Loucy (cell line): ENCODE results near the gene GPATCH2L.

Experiments used
- H2AFZ ChIP-seq: fragments of 200-600 bp; sonication (generic); 2 replicates; pipeline ENCODE4 v1.6.0; 2016; ENCODE audit warnings: antibody characterized with exemption, mild to moderate bottlenecking, low read length, moderate library complexity
- H3F3A ChIP-seq: fragments of 200-600 bp; 2 replicates; pipeline ENCODE4 v1.6.0; 2016; ENCODE audit warnings: antibody characterized with exemption, low read depth, mild to moderate bottlenecking
- H3K27me3 ChIP-seq: fragments of 200-600 bp; sonication (generic); 2 replicates; pipeline ENCODE4 v1.6.1; 2014; ENCODE audit warnings: low read length, mild to moderate bottlenecking; ENCODE audit not compliant: insufficient read depth, poor library complexity, severe bottlenecking
- H3K36me3 ChIP-seq: fragments of 200-600 bp; sonication (generic); 2 replicates; pipeline ENCODE4 v1.6.1; 2016; ENCODE audit warnings: low read length; ENCODE audit not compliant: insufficient read depth
- H3K4me1 ChIP-seq: fragments of 200-600 bp; sonication (generic); 2 replicates; pipeline ENCODE4 v1.5.1; 2014; ENCODE audit warnings: low read length, mild to moderate bottlenecking; ENCODE audit not compliant: insufficient read depth, poor library complexity, severe bottlenecking
- H3K4me2 ChIP-seq: fragments of 200-600 bp; sonication (generic); 2 replicates; pipeline ENCODE4 v1.6.0; 2014; ENCODE audit warnings: antibody characterized with exemption, low read length, low read depth, mild to moderate bottlenecking; ENCODE audit not compliant: poor library complexity, severe bottlenecking
- H3K4me3 ChIP-seq: fragments of 200-600 bp; sonication (generic); 2 replicates; pipeline ENCODE4 v1.5.1; 2014; ENCODE audit warnings: low read length, mild to moderate bottlenecking, mixed read lengths; ENCODE audit not compliant: poor library complexity, severe bottlenecking
- H3K79me2 ChIP-seq: fragments of 200-600 bp; sonication (generic); 2 replicates; pipeline ENCODE4 v1.6.1; 2014; ENCODE audit warnings: low read length; ENCODE audit not compliant: insufficient read depth
- H3K9ac ChIP-seq: fragments of 200-600 bp; sonication (generic); 2 replicates; pipeline ENCODE4 v1.6.0; 2014; ENCODE audit warnings: mild to moderate bottlenecking, low read depth, low read length, moderate library complexity; ENCODE audit not compliant: poor library complexity, severe bottlenecking
- H3K9me2 ChIP-seq: fragments of 200-600 bp; sonication (generic); replicated peaks from 2 replicates; pipeline ENCODE4 v1.6.1; 2016; ENCODE audit warnings: low read depth, low read length, mixed read lengths
- H3K9me3 ChIP-seq: fragments of 200-600 bp; sonication (generic); 2 replicates; pipeline ENCODE4 v1.6.1; 2014; ENCODE audit warnings: mild to moderate bottlenecking, antibody characterized with exemption, low read length, low read depth; ENCODE audit not compliant: insufficient read depth
- H4K20me1 ChIP-seq: fragments of 200-600 bp; sonication (generic); 2 replicates; pipeline ENCODE4 v1.6.0; 2014; ENCODE audit warnings: antibody characterized with exemption, low read length, mild to moderate bottlenecking; ENCODE audit not compliant: insufficient read depth, poor library complexity, severe bottlenecking
- EZH2phosphoT487 ChIP-seq: fragments of 200-600 bp; IDR thresholded peaks from 2 replicates; pipeline ENCODE4 v1.6.1; 2018; ENCODE audit warnings: antibody characterized with exemption, mild to moderate bottlenecking, moderate library complexity, borderline replicate concordance
- TF ChIP-seq, protein P1 (sequence below): fragments of 200-600 bp; sonication (generic); conservative IDR thresholded peaks from 2 replicates; pipeline ENCODE4 v1.5.1; 2014; ENCODE audit warnings: mild to moderate bottlenecking, antibody characterized with exemption, low read length

Gene GPATCH2L

DNA sequence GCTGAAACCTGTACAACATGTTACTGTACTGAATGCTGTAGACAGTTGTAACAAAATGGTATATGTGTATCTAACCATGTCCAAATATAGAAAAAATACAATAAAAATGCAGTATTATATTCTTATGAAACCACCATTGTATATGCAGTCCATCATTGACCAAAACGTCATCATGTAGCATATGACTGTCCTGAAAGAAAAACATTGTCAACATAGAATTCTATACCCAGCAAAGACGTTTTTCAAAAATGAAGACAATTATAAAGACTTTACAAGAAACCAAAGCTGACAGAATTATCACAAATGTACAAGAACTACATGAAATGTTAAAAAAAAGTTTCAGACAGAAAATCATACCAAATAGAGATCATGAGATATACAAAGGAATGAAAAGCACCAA, 8.1 kb upstream of the GPATCH2L start:
- Histone ChIP-seq H2AFZ (no peak overlapping the region), H3K36me3 (no peaks in the 10 kb centered on the region), H3K9me2 (no peaks in the 10 kb centered on the region), H3F3A (no peaks in the 10 kb centered on the region), H3K4me1 (no peaks in the 10 kb centered on the region), H3K27me3 (peaks cover 31% of the 10 kb centered on the region), H3K79me2 (no peaks in the 10 kb centered on the region), H3K4me3 (no peak overlapping the region), H3K9me3 (peaks cover 5% of the 10 kb centered on the region; the same call in 1 of the 2 replicates), H3K9ac (no peak overlapping the region), H4K20me1 (no peaks in the 10 kb centered on the region), H3K4me2 (no peak overlapping the region)
- no peak for TF ChIP-seq EZH2phosphoT487
- TF ChIP-seq, protein P1, sequence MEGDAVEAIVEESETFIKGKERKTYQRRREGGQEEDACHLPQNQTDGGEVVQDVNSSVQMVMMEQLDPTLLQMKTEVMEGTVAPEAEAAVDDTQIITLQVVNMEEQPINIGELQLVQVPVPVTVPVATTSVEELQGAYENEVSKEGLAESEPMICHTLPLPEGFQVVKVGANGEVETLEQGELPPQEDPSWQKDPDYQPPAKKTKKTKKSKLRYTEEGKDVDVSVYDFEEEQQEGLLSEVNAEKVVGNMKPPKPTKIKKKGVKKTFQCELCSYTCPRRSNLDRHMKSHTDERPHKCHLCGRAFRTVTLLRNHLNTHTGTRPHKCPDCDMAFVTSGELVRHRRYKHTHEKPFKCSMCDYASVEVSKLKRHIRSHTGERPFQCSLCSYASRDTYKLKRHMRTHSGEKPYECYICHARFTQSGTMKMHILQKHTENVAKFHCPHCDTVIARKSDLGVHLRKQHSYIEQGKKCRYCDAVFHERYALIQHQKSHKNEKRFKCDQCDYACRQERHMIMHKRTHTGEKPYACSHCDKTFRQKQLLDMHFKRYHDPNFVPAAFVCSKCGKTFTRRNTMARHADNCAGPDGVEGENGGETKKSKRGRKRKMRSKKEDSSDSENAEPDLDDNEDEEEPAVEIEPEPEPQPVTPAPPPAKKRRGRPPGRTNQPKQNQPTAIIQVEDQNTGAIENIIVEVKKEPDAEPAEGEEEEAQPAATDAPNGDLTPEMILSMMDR, result no peak

DNA sequence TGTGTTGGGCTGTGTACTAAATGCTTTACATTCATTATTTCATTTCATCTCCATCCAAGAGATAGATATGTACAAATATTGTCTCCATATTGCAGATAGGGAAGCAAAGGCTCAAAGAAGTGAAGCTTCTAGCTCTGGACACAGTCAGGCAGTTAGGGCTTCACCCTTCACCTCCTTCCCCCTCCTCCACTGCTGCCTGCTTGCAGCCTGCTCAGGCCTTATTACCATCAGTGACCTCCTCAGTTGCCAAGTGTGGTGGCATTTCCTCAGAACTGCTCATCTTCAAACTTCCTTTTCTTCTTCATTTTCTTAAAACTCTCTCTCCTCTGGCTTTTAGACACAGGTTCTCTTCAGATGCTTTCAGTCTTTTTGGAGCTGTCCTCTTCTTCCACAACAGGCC, 4.7 kb upstream of the GPATCH2L start:
- no peaks in the 10 kb centered on the region for H3F3A ChIP-seq
- H3K9me3 ChIP-seq, result peaks cover 5% of the 10 kb centered on the region; the same call in 1 of the 2 replicates
- no peak overlapping the region for H3K9ac ChIP-seq
- peaks cover 52% of the 10 kb centered on the region for H3K27me3 ChIP-seq
- no peak overlapping the region for H3K4me3 ChIP-seq
- no peak overlapping the region for H3K4me2 ChIP-seq
- no peaks in the 10 kb centered on the region for H4K20me1 ChIP-seq
- H3K4me1 ChIP-seq, result peaks cover 6% of the 10 kb centered on the region
- H3K9me2 ChIP-seq, result no peaks in the 10 kb centered on the region
- TF ChIP-seq, protein P1, result no peak
- no peak for TF ChIP-seq EZH2phosphoT487
- H2AFZ ChIP-seq, result no peak overlapping the region
- H3K79me2 ChIP-seq, result peaks cover 1% of the 10 kb centered on the region; the same call in 1 of the 2 replicates
- H3K36me3 ChIP-seq, result no peaks in the 10 kb centered on the region

DNA sequence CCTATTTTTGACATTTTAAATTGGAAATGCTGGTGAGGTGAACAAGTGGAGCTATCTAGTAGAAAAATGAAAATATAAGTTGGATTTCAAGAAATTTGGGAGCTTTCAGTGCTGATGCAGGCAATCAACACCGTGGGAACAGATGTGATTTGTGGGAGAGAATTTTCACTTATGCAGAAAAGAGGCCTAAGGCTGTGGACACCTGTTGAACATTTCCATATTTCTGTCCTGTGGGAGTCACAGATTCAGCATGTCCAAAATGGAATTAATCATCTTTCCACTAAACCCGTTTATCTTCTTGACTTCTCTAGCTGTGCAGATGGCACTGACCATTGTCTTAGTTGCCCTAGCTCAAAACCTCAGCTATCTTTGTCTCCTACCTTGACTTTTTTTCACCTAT, 2.5 kb upstream of the GPATCH2L start:
- no peak overlapping the region for H3K4me2 ChIP-seq
- no peaks in the 10 kb centered on the region for H3K9me2 ChIP-seq
- H3K79me2 ChIP-seq, result peaks cover 24% of the 10 kb centered on the region
- H2AFZ ChIP-seq, result no peak overlapping the region
- H3K9ac ChIP-seq, result no peak overlapping the region
- H4K20me1 ChIP-seq, result peaks cover 20% of the 10 kb centered on the region
- no peaks in the 10 kb centered on the region for H3K36me3 ChIP-seq
- no peak overlapping the region for H3K4me3 ChIP-seq
- no peak for TF ChIP-seq EZH2phosphoT487
- TF ChIP-seq, protein P1, result no peak
- H3K27me3 ChIP-seq, result peaks cover 51% of the 10 kb centered on the region
- no peaks in the 10 kb centered on the region for H3F3A ChIP-seq
- H3K4me1 ChIP-seq, result peaks cover 24% of the 10 kb centered on the region
- H3K9me3 ChIP-seq, result no peaks in the 10 kb centered on the region
